ENCODE data around the gene DGKQ. TPM values are rescaled to one million over a fixed set of nuclear protein-coding genes. Genes with fewer than 3 reads are reported as not detected.

Gene DGKQ
- total and polyA plus RNA-seq, 2 of the 8 experiments (the other 6 are each of a cell fraction or from before 2014, with no cell fraction given), result 7.3 to 9.7 TPM

GRCh38 chr4:1009542-1010394 is 36.4 kb upstream of the DGKQ start (continued):
- 0 out of 4 replicates have a peak, but pooled peaks of 1 of the 3 experiments have one; percentile 5 for TF ChIP-seq CTCF (IDR thresholded peaks at IDR 0.05; ENCODE audit: control extremely low read depth in 1 of 3, insufficient read depth in 1 of 3, low read depth in 1 of 3, low read length in 3 of 3)
- TF ChIP-seq BACH1 (IDR thresholded peaks at IDR 0.05; ENCODE audit: low read length), result no peak
- TF ChIP-seq TBP (IDR thresholded peaks at IDR 0.05; ENCODE audit: low read depth, low read length), result no peak
- no peak for TF ChIP-seq KDM1A (IDR thresholded peaks at IDR 0.05; ENCODE audit: borderline replicate concordance, low read length)
- peak; percentile 56; the same call in 1 of the 2 replicates for TF ChIP-seq EGR1 (IDR thresholded peaks at IDR 0.05; ENCODE audit: borderline replicate concordance, low read depth, low read length)
- TF ChIP-seq PHF8 (conservative IDR thresholded peaks at IDR 0.05; ENCODE audit: low read depth, low read length), result 0 out of 2 replicates have a peak, but pooled peaks have one; percentile 26

Data from H1 (cell line).